Activated T-helper 9 cell treated with anti-CD3 and anti-CD28 coated beads, Interleukin-2, amount 50 U/mL, for 16 hours (primary cell): ENCODE results near the gene AGR3.

Source experiments
- DNase-seq: peaks from one replicate; pipeline ENCODE4 v3.0.0-alpha.2; 2020; ENCODE audit warnings: low read depth

The AGR3 gene

DNA sequence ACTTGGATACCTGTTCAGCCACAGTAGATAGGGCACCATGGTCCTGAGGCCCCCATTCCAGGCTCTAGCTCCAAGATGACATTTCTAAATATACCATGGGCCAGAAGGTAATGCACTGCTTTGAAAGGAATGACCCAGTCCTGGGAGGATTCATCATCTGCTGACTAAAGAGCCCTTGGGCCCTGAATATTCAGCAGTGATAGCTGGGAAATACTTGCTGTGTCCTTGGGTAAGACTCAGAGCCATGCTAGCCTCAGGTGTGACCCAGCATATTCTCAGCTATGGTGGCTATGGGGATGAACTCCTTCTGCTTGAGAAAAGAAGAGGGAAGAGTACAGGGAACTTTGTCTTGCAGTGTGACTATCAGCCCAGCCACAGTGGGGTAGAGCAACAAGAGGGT lies 55.7 kb downstream of the AGR3 start:
- DNase-seq: no peak

DNA sequence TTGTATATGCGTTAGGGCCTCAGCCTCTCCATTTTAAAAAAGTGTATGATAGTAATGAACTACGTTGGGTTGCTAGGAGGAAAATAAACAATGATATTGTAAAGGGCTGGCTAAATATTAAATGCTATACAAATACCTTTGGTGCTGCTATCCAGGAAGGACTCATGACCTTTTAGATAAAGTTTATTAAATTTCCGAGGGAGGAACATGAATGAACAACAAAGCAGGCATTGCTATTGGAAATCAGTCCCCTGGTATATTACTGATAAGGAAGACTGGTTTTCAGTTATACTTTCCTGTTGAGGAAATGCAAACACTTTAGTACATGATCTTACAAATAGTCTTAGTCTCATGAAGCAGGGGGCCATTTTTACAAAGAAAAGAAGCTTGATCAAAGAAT lies 59.8 kb downstream of the AGR3 start:
- DNase-seq: no peak

DNA sequence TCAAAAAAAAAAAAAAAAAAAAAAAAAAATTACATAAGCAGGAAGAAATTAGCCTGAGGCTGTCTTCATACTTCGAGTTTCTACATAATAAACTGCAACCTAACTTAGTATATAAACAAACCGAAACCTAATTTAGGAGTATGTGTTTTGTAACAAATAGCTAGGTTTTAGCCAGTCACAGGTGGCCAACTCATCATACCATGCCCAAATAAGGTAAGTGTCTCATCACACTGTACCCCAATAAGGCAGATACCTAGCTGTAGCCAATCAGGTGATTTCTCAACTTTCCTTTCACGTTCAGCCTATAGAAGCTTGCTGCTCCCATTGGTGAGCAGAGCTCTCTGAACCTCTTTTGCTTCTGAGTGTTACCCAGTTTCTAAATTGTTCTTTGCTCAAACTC lies 63.1 kb downstream of the AGR3 start:
- no peak for DNase-seq

DNA sequence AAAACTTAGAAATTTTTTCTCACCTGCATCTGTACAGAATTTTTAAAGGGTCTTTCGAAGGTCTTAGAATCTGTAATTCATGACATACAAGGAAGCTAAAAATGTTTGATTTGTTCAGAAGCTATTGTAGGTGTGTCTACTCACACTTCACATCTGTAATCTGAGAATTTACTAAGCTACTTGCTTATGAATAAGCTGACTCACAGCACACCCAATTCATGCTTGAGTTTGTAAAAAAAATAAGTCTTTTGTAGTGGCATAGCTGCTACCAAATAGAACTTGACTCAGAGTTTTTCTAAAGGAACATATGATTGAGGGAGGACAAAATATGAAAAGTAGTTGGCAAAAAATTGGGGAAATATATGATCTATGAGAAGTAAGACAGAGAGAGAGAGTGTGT lies 64.2 kb downstream of the AGR3 start:
- no peak for DNase-seq

DNA sequence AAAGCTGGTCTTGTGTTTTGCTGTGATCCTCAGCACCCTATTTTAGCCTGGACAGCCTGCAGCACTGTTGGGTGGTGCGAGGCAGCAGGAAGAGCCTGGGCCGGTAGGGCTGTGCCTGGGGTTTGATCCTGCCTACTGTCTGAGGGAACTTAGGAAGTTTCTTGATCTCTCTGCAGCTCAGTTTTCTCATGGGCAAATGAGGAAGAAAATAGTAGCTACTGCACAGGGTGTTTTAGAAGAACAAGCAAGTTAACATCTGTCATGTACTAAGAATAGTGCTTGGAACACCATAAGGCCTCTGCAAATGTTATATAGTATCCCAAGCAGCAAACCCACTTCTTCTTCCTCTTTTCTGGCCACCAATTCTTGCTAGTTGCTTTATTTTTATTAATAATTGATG lies 65.0 kb downstream of the AGR3 start:
- DNase-seq: no peak

DNA sequence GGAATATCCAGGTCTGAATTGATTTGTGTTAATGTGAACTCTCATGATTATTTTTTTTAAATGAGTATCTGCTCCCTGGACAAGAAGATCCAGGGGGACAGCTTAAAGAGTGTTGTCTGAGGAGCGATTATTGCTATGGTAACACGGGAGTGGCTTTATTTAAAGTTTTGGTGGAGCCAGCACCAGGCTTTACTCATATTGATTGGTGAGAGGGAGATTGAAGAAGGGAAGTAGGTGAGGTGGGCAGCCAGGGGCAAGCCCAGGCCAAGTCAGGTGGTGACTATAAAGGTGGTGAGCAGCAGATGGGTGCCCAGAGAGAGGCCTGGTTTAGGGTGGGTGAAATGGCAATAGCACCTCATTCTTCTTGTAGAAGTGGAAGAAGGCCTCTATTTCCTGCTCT lies 66.8 kb downstream of the AGR3 start:
- DNase-seq: no peak

DNA sequence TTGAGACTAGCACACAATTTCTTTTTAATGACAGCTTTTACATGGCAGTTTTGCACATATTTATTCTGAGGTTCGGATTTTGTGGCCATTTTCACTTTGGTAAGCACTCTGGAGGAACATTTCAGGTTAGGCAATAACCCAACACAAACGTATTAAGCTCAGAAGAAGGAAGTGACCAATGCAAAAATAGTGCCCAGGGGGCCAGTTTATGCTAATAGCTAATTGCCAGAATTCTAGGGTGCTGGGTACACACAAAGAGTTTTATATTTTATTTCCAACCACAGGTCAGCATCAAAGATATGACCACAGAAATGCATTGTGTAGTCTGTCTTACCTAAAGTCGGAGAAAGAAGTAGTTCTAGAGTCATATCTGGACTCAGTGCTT lies 68.6 kb downstream of the AGR3 start:
- no peak for DNase-seq

DNA sequence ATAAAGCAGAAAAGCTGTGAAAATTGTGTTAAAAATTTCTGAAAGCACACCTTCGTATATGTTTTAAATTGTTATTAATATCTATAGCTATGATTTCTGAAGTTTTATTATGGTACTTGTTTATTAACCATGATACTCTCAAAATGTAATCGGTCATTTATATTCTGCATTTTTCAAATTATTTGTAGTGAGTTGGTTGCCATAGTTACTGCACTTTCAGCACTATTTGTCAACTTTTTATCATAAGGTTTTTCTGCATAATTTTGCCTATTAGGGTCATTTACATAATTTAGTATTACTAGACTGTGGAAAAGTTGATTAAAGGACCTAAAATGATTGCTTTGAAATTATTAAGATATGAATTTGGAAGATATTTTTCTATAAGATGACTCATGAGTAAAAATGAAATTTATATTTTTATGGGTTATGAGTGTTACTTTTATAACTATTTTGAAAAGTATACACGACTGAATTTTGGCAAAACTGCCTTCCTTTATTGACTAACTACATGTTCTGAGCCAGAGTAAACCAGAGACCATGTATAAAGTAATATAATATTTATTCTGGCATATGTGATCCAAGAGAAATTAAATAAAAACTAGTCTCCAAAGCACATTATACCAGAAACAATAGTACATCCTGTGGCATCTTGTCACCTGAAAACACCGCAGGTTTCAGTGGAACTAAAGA lies 69.1 kb downstream of the AGR3 start:
- no peak for DNase-seq

DNA sequence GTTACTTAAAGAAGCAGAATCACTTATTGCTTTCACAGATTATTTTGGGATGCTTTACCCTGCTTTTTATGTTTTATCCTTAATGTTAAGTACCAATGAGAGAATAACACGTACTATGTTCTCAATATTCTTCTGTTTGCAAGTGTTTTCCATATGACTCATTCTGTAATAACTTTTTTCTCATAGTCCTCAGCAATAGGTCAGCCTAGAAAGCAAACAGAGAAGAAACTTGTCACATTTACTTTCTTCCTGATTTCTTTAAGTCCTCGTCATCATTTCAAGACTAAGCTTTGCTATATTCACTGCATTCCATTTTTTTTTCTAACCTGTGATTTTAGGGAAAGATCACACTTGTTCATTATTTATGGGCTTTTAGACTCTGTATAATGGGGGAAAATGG lies 70.2 kb downstream of the AGR3 start:
- no peak for DNase-seq

DNA sequence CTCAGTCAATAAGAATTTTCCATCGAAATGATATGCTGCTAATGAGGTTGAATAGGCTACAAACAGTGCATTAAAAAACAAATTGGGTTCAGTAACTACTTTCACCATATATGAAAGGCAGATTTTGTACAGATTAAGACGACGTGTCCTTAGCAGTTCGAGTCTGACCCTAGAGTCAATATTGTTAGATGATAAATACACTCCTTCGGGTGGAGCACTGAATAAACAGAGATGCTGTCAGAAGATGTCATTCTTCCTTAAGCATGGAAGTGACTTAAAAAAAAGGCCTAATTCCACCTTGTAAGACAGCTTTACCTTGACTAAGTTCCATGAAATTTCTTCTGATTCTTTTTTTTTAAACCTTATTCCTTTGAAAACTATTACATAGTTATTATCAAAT lies 71.2 kb downstream of the AGR3 start:
- DNase-seq: no peak

DNA sequence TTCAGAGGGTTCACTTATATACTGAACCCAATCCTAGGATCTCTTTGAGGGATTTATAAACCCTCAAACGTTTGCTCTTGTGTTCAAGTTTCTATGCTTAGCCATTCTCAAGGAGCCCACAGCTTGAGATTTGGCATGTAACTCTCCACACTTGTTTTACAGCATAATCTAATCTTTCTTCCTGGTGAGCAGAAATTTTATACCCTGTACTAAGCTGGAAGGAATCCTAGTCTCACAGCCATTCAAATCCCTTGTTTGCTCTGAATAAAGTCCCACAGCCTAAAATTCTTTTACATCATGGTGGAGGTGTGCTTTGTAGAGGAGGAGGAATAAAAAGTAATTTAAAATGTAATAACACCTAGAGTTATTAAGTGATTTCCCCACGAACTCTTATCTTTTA lies 71.7 kb downstream of the AGR3 start:
- no peak for DNase-seq
